HepG2 (cell line): ENCODE data around the gene FNDC3B. TPM values are rescaled to one million over a fixed set of nuclear protein-coding genes. Genes with fewer than 3 reads are reported as not detected.

Source experiments
- ATAC-seq: fragments of 200-7000 bp; cut with Tn5 transposase; 3 replicates; pipeline ENCODE4 v1.9.1; 2020; ENCODE audit warnings: mild to moderate bottlenecking, moderate library complexity
- BruUV-seq: library from RNA; stranded (reverse); fragments of 400-500 nt; replicated peaks from 2 replicates; lab custom pipeline; 2021; lab: Mats Ljungman, UMichigan
- CTCF ChIA-PET: fragments of 300-600 bp; formaldehyde crosslinking; extraction: SDS; loops from one replicate; lab custom pipeline; 2021; ENCODE audit warnings: low total read pairs, inconsistent platforms, low intra/inter-chr PET ratio; lab: Yijun Ruan, JAX
- POLR2A ChIA-PET: fragments of 350-600 bp; sonication (Branson Sonifier 250); formaldehyde crosslinking; loops from one replicate; lab custom pipeline; 2020; ENCODE audit warnings: antibody characterized with exemption, inconsistent platforms; lab: Yijun Ruan, JAX
- DNase-seq: peaks from one replicate; pipeline ENCODE4 v3.0.0-alpha.2; 2015; ENCODE audit warnings: low spot score
- FAIRE-seq: peaks from 3 replicates; lab custom pipeline; 2011; peaks lifted over from hg19 to GRCh38; lab: Jason Lieb, UNC
- H2AFZ ChIP-seq: one replicate; pipeline ENCODE4 v1.6.1; 2011; ENCODE audit warnings: low read length, inconsistent platforms
- H3K27ac ChIP-seq: fragments of 300-600 bp; 3 replicates; pipeline ENCODE4 v1.8.0; 2011; ENCODE audit warnings: mixed run types, mild to moderate bottlenecking, mixed read lengths, low read length, inconsistent platforms; ENCODE audit not compliant: insufficient read depth; ENCODE audit errors: extremely low read length
- H3K27me3 ChIP-seq, 2 experiments: fragments of 200-600 bp in 1 of 2; 2 replicates in 1 of 2; 3 replicates in 1 of 2; pipeline versions ENCODE4 v1.6.0 to v1.8.0; 2011; ENCODE audit warnings: low read length in 2 of 2, mild to moderate bottlenecking in 2 of 2, moderate library complexity in 2 of 2, inconsistent platforms in 1 of 2; ENCODE audit not compliant: insufficient read depth in 2 of 2, control insufficient read depth in 1 of 2
- H3K36me3 ChIP-seq, 2 experiments: fragments of 200-600 bp in 1 of 2; replicated peaks in 1 of 2; 2 replicates in 1 of 2; 3 replicates in 1 of 2; pipeline versions ENCODE4 v1.5.1 to v1.8.0; 2011; ENCODE audit warnings: low read length in 2 of 2, inconsistent platforms in 1 of 2; ENCODE audit not compliant: insufficient read depth in 2 of 2, control insufficient read depth in 1 of 2
- H3K4me1 ChIP-seq: 2 replicates; pipeline ENCODE4 v1.5.1; 2012; ENCODE audit warnings: low read length, inconsistent platforms; ENCODE audit not compliant: insufficient read depth
- H3K4me2 ChIP-seq: 2 replicates; pipeline ENCODE4 v1.6.0; 2011; ENCODE audit warnings: low read depth, low read length, inconsistent platforms
- H3K4me3 ChIP-seq, 3 experiments: fragments of 200-600 bp in 1 of 3; sonication (generic), shearing (Covaris generic) in 1 of 3; replicated peaks in 1 of 3; 2 replicates each; pipeline ENCODE4 v1.5.1; 2011 to 2016; ENCODE audit warnings: low read length in 3 of 3, inconsistent platforms in 2 of 3, low read depth in 2 of 3, mild to moderate bottlenecking in 2 of 3, control low read depth in 1 of 3, mixed read lengths in 1 of 3; ENCODE audit not compliant: insufficient read depth in 1 of 3
- H3K79me2 ChIP-seq: one replicate; pipeline ENCODE4 v1.6.1; 2011; ENCODE audit warnings: low read length, inconsistent platforms; ENCODE audit not compliant: insufficient read depth
- H3K9ac ChIP-seq: 2 replicates; pipeline ENCODE4 v1.6.0; 2011; ENCODE audit warnings: mild to moderate bottlenecking, low read depth, low read length, inconsistent platforms; ENCODE audit not compliant: insufficient read depth
- H3K9me3 ChIP-seq: 2 replicates; pipeline ENCODE4 v1.5.1; 2012; ENCODE audit warnings: mild to moderate bottlenecking, low read length
- H4K20me1 ChIP-seq: 2 replicates; pipeline ENCODE4 v1.6.0; 2011; ENCODE audit warnings: inconsistent platforms, mild to moderate bottlenecking, low read length, moderate library complexity; ENCODE audit not compliant: insufficient read depth
- AGO1 ChIP-seq: fragments of 200-400 bp; formaldehyde crosslinking; IDR thresholded peaks from 2 replicates; pipeline ENCODE4 v1.6.1; 2017; ENCODE audit warnings: mild to moderate bottlenecking, low read depth, low read length, moderate library complexity; ENCODE audit not compliant: poor library complexity, severe bottlenecking
- KDM5A ChIP-seq: fragments of 200-600 bp; sonication (generic); IDR thresholded peaks from 2 replicates; pipeline ENCODE4 v1.7.0; 2018; ENCODE audit warnings: antibody characterized with exemption, mild to moderate bottlenecking, low read length, borderline replicate concordance
- MTA3 ChIP-seq: sonication (generic); formaldehyde crosslinking; IDR thresholded peaks from 2 replicates; pipeline ENCODE4 v1.4.0; 2020; ENCODE audit warnings: missing genetic modification reagents
- NFYB ChIP-seq: sonication (generic); formaldehyde crosslinking; IDR thresholded peaks from 2 replicates; pipeline ENCODE4 v1.4.0; 2020; ENCODE audit warnings: missing genetic modification reagents
- PAXIP1 ChIP-seq: sonication (generic); formaldehyde crosslinking; conservative IDR thresholded peaks from 2 replicates; pipeline ENCODE4 v1.4.0; 2020; ENCODE audit warnings: mild to moderate bottlenecking, missing genetic modification reagents, moderate library complexity
- U2AF2 ChIP-seq: fragments of 200-400 bp; formaldehyde crosslinking; IDR thresholded peaks from 2 replicates; pipeline ENCODE4 v1.6.1; 2017; ENCODE audit warnings: low read depth, mild to moderate bottlenecking, low read length
- USF2 ChIP-seq, 2 experiments: sonication (generic) in 1 of 2; formaldehyde crosslinking in 1 of 2; IDR thresholded peaks; 2 replicates each; pipeline versions ENCODE4 v1.5.1 to v1.6.1; 2011 to 2020; ENCODE audit warnings: borderline replicate concordance in 1 of 2, low read depth in 1 of 2, low read length in 1 of 2, mild to moderate bottlenecking in 1 of 2, missing genetic modification reagents in 1 of 2, moderate library complexity in 1 of 2
- ZBTB38 ChIP-seq: sonication (generic); formaldehyde crosslinking; IDR thresholded peaks from 2 replicates; pipeline ENCODE4 v1.5.1; 2020; ENCODE audit warnings: mild to moderate bottlenecking, missing genetic modification reagents
- ZNF572 ChIP-seq: sonication (generic); formaldehyde crosslinking; IDR thresholded peaks from 2 replicates; pipeline ENCODE4 v1.5.1; 2020; ENCODE audit warnings: mild to moderate bottlenecking, missing genetic modification reagents
- ZNF616 ChIP-seq: sonication (generic); formaldehyde crosslinking; IDR thresholded peaks from 2 replicates; pipeline ENCODE4 v1.5.0; 2020; ENCODE audit warnings: low read depth, mild to moderate bottlenecking, missing genetic modification reagents
- WGBS: methylation state at CpG from one replicate; pipeline ENCODE4 v1.1.6; 2017; ENCODE audit warnings: low lambda C conversion rate; 5-methylcytosine and 5-hydroxymethylcytosine counted together
- in situ Hi-C: cut with HindIII; loops from 2 replicates; pipeline ENCODE4 v1.10.0; 2017; ENCODE audit warnings: low pct_unique_long_range_greater_than_20kb; ENCODE audit not compliant: extremely low pct_ligation_motif_present
- intact Hi-C: fragments of 100-400 bp; cut with micrococcal nuclease; formaldehyde crosslinking; loops from one replicate; pipeline ENCODE4 v1.10.0; 2022; ENCODE audit not compliant: unreplicated experiment
- polyA plus RNA-seq, 8 experiments: library from polyadenylated mRNA; depleted of rRNA in 3 of 8; stranded (reverse) in 7 of 8; unstranded in 1 of 8; fragments of >200 nt; fragmentation: Illumina TruSeq in 4 of 8; extraction: Trizol in 4 of 8; gene quantifications; 2 replicates each; pipeline versions ENCODE4 v1.2.1 to v1.2.3, GENCODE V29; 2011 to 2016; ENCODE audit warnings: low read depth in 4 of 8, missing spikeins in 1 of 8, mixed read lengths in 1 of 8; ENCODE audit not compliant: insufficient read depth in 1 of 8
- total RNA-seq, 5 experiments: library from RNA; depleted of rRNA; stranded (reverse); fragments of >200 nt; fragmentation: Illumina TruSeq; extraction: Trizol; gene quantifications; 2 replicates each; pipeline ENCODE4 v1.2.3, GENCODE V29; 2016; ENCODE audit warnings: low read depth in 1 of 5

Gene FNDC3B
- total and polyA plus RNA-seq, 2 of the 13 experiments (the other 11 are each of a cell fraction or from before 2014, with no cell fraction given): 74.8 to 103 TPM

- TF ChIP-seq KDM5A (no peak), ZNF616 (CRISPR knock-in tag) (no peak), U2AF2 (no peak), ZNF572 (CRISPR knock-in tag) (no peak), ZBTB38 (CRISPR knock-in tag) (no peak), USF2 (IDR thresholded peaks at IDR 0.05; ENCODE audit: low read depth, low read length) (no peak), USF2 (CRISPR knock-in tag; IDR thresholded peaks at IDR 0.05; ENCODE audit: borderline replicate concordance) (no peak), MTA3 (CRISPR knock-in tag) (no peak), PAXIP1 (CRISPR knock-in tag) (no peak), NFYB (CRISPR knock-in tag) (no peak), AGO1 (no peak)
- TF ChIP-seq, all 625 proteins: peak for 0
- H3K36me3 ChIP-seq: peaks cover 10 to 48% of the 10 kb centered on the region in 2 experiments
- intact Hi-C loops: no loop called here
- FAIRE-seq (no peak), DNase-seq (no peak), ATAC-seq (no peak)
- H2AFZ ChIP-seq: no peak overlapping the region
- no peak overlapping the region for H3K4me3 ChIP-seq
- ChIA-PET POLR2A (no interaction called here), CTCF (no interaction called here)
- H3K79me2 ChIP-seq: peaks cover 96% of the 10 kb centered on the region
- no peak overlapping the region for H3K27ac ChIP-seq
- in situ Hi-C loops: no loop called here
- H3K27me3 ChIP-seq: no peaks in the 10 kb centered on the region
- WGBS: 94% methylated on average over 2 of the region's 2 CpGs
- peaks cover 98% of the 10 kb centered on the region for H4K20me1 ChIP-seq
- BruUV-seq: no TSS peak
- peaks cover 39% of the 10 kb centered on the region for H3K4me1 ChIP-seq
- H3K9me3 ChIP-seq: no peaks in the 10 kb centered on the region
- H3K4me2 ChIP-seq: no peak overlapping the region
- H3K9ac ChIP-seq: no peak overlapping the region
Measured at GRCh38 chr3:172185907-172186306, 146.5 kb downstream of the FNDC3B start.
